HPDE6-E6E7 (cell line): ENCODE data around the gene SAMD15.
"Not testable (repeated sequence)": the region's sequence is repeated elsewhere in the genome, so short reads cannot be mapped to it uniquely, and the experiment has no call there.

Experiments used
- DNase-seq: peaks from one replicate; pipeline ENCODE4 v3.0.0; 2011; ENCODE audit warnings: missing footprints; ENCODE audit errors: extremely low spot score

The SAMD15 gene

DNA sequence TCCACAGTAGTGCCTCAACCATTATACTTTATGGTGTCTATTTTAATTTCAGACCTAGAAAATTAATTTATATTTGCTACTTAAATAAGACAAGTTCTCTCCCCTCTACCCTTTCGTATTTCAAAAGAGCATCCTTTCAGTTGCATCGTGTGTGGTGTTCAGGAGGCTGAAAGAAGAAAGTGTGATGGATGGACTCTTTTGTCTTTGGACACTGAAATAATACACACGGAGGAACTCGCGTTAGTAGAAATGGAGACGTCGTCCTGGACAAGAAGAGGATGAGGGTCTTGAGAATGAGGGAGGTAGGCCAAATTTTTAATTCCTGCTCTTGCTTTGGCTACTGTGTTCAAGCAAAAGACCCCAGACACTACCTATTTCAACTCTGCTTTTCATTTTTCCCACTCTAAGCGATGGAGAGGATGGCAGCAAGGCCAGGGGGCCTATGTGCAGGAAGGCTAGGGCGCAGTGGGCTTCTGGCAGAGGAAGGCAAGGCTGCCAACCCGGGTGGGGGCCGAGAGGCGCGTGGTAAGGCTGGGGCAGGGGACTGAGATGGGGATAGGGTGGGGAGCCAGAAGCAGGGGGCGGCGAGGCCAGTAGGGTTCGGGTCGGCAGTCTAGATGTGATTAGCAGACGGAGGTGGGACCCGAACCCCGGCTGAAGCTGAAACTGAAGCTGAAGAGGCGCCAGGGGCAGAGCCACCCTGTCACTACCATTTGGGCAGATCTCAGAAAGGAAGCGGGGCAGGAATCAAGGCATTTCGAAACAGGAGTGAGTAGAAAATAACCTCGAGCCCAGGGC is 1.0 kb upstream of the SAMD15 start:
- peak; percentile 20 for DNase-seq

- DNase-seq: no peak
Observed at GRCh38 chr14:77377502-77377844, 294 bp downstream of the SAMD15 start.

GRCh38 chr14:77378701-77379100 is 1.5 kb downstream of the SAMD15 start:
- no peak for DNase-seq

GRCh38 chr14:77390188-77390587 is 13.0 kb downstream of the SAMD15 start:
- DNase-seq: no peak

DNA sequence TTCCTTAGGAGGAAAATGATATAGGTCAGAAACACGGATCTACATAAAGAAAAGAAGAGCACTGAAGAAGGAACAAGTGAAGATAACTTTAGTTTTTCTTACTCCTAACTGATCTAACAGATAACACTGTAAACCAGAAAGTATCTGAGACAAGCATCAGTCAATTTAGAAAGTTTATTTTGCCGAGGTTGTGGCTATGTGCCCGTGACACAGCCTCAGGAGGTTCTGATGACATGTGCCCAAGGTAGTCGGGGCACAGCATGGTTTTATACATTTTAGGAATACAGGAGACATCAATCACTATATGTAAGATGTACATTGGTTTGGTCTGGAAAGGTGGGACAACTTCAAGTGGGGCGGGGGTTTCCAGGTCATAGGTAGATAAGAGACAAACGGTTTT is 23.0 kb downstream of the SAMD15 start:
- DNase-seq: no peak

GRCh38 chr14:77403768-77404167 is 26.6 kb downstream of the SAMD15 start:
- no peak for DNase-seq

DNA sequence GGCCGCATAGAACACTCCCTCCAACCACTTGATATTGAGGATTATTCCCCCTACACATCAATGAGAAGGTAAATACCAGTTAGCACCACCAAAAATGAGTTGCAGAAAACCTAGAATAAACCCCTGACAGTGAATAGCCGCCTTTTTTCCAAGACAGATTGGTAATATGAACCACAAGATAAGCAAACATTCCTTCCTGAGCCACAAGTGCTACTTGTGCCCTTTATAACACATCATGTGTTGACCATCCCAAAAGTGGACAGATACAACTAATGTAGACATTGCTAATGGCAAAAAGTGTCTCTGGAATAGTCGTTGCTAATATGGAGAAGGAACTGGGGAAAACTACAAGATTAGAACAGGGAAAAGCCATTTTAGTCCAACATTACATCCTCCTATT is 28.9 kb downstream of the SAMD15 start:
- no peak for DNase-seq

DNA sequence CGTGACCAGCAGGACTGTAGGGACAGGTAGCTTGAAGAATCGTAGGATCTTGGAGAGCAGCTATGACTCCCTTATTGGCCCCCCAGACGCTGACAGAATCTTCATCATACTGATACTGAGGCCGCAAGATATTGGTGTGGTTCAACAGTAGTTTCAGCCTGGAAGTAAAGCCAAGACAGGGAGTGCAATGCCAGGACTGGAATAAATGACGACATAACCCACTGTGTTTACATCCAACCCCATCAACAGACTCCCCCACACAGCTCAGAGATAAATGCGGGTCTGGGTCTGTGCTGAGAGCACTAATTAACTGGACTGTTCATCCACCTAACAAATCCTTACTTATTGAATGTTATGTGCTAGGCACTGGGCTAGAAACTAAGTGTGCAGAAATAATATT is 29.5 kb downstream of the SAMD15 start:
- no peak for DNase-seq

- no peak for DNase-seq
Observed at GRCh38 chr14:77407158-77407557, 30.0 kb downstream of the SAMD15 start.

DNA sequence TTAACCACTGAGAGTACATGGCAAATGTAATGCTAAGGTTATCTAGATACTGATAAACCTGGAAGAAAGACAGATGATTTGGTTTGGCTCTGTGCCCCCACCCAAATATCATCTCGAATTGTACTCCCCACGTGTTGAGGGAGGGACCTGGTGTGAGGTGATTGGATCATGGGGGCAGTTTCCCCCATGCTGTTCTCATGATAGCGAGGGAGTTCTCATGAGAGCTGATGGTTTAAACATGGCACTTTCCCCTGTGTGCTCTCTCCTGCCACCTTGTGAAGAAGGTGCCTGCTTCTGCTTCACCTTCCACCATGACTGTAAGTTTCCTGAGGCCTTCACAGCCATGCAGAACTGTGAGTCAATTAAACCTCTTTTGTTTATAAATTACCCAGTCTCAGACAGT is 32.0 kb downstream of the SAMD15 start:
- no peak for DNase-seq

GRCh38 chr14:77415403-77416030 is 38.3 kb downstream of the SAMD15 start:
- not testable (repeated sequence) for DNase-seq

- not testable (repeated sequence) for DNase-seq
Observed at GRCh38 chr14:77416098-77416497, 38.9 kb downstream of the SAMD15 start.

- no peak for DNase-seq
Observed at GRCh38 chr14:77416836-77417235, 39.7 kb downstream of the SAMD15 start.

DNA sequence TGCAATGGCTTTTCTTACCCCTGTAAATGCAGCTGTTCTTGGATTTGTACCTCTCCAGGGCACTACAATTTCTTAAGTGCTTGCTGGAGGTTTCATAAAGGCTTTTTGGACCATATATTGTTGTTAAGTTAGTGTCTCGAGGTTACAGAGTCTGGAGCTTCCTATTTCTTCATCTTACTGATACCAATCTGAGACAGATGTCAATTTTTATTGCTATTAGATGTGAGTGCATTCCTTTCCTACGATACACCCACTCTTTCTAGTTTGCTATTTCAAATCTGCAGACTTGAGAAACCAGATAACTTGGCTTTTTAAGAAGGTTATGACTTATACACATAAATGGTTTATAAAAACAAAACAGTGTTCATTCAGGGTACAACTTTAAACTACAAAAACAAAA is 44.0 kb downstream of the SAMD15 start:
- no peak for DNase-seq

DNA sequence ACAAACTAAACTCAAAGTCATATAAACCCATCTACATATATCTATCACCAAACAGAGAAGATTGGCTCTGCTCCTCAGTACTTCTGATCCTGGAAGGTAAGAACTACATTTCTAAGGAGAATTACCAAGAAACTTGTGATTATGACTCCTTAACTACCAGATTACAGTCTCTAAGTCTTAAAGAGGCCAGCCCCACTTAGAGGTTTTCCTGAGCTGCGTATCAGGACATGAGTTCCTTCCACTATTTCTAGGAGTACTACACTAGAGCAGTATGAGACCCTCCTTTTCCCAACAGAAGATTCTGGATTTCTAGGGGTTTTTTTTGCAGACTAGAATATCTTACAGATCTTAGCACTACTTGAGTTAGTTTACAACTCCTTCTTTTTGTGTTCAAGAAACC is 46.2 kb downstream of the SAMD15 start, which contains the start of gene NOXRED1:
Gene NOXRED1 (minus strand): TSS at position 101 of the 400 bp plus-strand sequence. CDS start 634 bp downstream, outside the sequence.
- DNase-seq: no peak

- no peak for DNase-seq
Observed at GRCh38 chr14:77424862-77425261, 47.7 kb downstream of the SAMD15 start.

GRCh38 chr14:77426396-77426795 is 49.2 kb downstream of the SAMD15 start:
- no peak for DNase-seq

- DNase-seq: no peak
Observed at GRCh38 chr14:77436042-77436441, 58.9 kb downstream of the SAMD15 start.

- DNase-seq: no peak
Observed at GRCh38 chr14:77438596-77438995, 61.4 kb downstream of the SAMD15 start.

DNA sequence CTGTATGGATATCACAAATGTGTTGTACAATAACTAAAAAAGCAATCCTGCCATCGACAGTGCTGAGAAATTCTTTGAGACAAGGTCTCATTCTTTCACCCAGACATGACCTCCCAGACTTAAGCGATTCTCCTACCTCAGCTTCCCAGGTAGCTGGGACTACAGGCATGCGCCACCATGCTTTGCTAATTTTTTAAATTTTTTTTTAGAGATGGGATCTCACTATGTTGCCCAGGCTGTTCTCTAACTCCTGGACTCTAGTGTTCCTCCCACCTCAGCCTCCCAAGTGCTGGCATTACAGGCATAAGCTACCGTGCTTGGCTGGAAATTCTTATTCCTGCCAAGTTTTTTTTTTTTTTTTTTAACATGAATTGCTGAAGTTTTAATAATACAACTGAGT is 62.7 kb downstream of the SAMD15 start:
- no peak for DNase-seq
